Activated gamma-delta T cell (primary cell): ENCODE measurements around the gene MFNG.

ENCODE experiments used
- DNase-seq: peaks from one replicate; lab custom pipeline; 2025; lab: John Stamatoyannopoulos, UW

MFNG gene

GRCh38 chr22:37425369-37425768, 60.8 kb downstream of the MFNG start:
- no peak for DNase-seq

DNA sequence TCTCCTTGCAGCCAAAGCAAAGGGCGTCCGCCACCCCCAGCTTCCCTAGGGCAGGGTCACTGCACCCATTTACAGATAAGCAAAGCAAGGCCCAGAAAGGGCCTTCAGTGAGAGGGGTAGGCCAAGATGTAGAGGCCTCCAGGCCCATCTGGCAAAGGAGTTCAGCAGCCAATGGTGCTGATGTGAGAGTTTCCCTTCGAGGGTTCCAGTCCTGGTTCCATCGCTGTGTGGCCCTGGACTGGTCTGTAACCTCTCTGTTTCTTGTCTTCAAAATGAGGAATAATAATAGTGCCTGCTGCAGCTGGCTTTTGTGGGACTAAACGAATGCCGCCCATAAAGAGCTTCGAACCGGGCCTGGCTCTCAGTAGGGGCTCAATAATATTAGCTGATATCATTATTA, 62.9 kb downstream of the MFNG start:
- no peak for DNase-seq

- DNase-seq: no peak
These were observed 64.7 kb downstream of the MFNG start for GRCh38 chr22:37421468-37421877.

DNA sequence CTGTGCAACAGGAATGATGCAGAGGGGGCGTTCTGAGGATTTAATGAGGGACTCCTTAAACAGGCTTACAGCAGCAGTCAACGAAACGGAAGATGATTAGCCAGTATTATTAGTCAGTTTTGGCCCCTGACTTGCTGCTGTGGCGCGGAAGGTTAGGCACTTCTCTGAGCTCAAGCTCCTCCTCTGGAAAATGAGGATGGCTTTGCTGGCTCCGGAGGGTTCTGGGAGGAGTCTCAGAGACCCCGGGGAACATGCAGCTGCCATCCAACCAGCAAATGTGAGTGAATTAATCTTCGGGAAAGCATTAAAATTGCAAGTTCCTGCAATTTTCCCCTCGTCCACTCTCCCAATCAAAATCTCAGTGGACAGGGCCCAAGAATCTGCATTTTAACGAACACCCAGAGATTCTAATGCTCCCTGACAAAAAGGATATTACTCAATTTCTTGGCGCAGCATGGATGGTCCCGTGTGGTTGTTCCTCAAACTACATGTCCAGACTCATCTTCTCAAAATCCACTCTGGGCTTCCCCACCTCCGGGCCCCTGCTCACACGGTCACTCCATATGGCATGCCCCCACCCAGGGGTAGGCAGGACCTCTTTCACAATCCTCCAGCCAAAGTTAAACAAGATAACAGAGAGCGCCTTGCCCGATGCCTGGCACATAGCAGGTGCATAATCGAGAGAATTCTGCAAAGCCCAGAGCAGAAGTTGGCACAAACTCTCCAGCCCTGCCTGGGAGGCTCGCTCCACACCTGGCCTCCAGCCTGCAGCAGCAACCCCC, 65.3 kb downstream of the MFNG start:
- DNase-seq: no peak

- DNase-seq: no peak
These were observed 66.1 kb downstream of the MFNG start for GRCh38 chr22:37419969-37420685.

DNA sequence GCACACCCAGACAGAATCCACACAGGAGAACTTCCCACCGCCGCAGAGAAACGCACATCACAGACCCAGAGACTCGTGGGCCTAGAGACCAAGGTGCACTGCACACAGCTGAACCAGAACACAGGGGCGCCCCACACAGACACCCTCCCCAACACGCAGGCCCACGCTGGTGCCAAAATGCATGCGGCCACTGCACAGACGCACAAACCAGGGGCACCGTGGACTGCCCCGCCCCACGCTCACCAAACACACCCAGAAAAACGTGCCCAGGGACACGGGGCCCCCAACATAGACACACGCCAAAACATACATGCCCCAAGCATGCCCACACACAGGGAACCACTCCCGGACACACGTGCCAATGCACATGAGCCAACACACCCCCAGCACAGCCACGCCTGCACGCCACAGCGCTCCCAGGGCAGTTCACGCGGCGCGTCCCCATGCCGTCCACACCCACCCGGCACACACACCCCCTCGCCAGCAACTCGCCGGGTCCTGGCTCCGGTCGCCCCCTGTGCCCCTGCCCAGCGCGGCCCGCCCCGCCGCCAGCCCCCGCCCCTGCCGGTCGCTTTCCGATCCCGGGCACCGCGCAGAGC, 66.7 kb downstream of the MFNG start:
- DNase-seq: no peak
